Measurements from ENCODE around the gene EDIL3.
"Not testable (repeated sequence)": the region's sequence is repeated elsewhere in the genome, so short reads cannot be mapped to it uniquely, and the experiment has no call there.

EDIL3 gene

GRCh38 chr5:84160650-84161049 lies 224.0 kb downstream of the EDIL3 start:
- not testable (repeated sequence) for DNase-seq

- no peak for DNase-seq
Observed at GRCh38 chr5:84149094-84149493, 235.6 kb downstream of the EDIL3 start.

GRCh38 chr5:84148651-84149050 lies 236.0 kb downstream of the EDIL3 start:
- no peak for DNase-seq

- no peak for DNase-seq
Observed at GRCh38 chr5:84137541-84137940, 247.1 kb downstream of the EDIL3 start.

- DNase-seq = peak; percentile 13
Observed at GRCh38 chr5:84131372-84131771, 253.3 kb downstream of the EDIL3 start.

- no peak for DNase-seq
Observed at GRCh38 chr5:84130006-84130580, 254.6 kb downstream of the EDIL3 start.

GRCh38 chr5:84125216-84125615 lies 259.5 kb downstream of the EDIL3 start:
- DNase-seq = no peak

GRCh38 chr5:84119252-84119651 lies 265.4 kb downstream of the EDIL3 start:
- no peak for DNase-seq

GRCh38 chr5:84118551-84118950 lies 266.1 kb downstream of the EDIL3 start:
- no peak for DNase-seq

GRCh38 chr5:84115727-84116126 lies 269.0 kb downstream of the EDIL3 start:
- no peak for DNase-seq

GRCh38 chr5:84113246-84114105 lies 271.2 kb downstream of the EDIL3 start:
- peak; percentile 78 for DNase-seq

- DNase-seq = peak; percentile 2
Observed at GRCh38 chr5:84092738-84093137, 291.9 kb downstream of the EDIL3 start.

GRCh38 chr5:84091127-84091799 lies 293.4 kb downstream of the EDIL3 start:
- DNase-seq = peak; percentile 82

GRCh38 chr5:84088996-84089395 lies 295.7 kb downstream of the EDIL3 start:
- peak; percentile 81 for DNase-seq

GRCh38 chr5:84086511-84086910 lies 298.2 kb downstream of the EDIL3 start:
- DNase-seq = no peak

- DNase-seq = no peak
Observed at GRCh38 chr5:84085387-84086041, 299.2 kb downstream of the EDIL3 start.

- DNase-seq = peak; percentile 4
Observed at GRCh38 chr5:84080908-84081307, 303.8 kb downstream of the EDIL3 start.

- DNase-seq = no peak
Observed at GRCh38 chr5:84072339-84072738, 312.3 kb downstream of the EDIL3 start.

GRCh38 chr5:84069608-84070179 lies 315.0 kb downstream of the EDIL3 start:
- no peak for DNase-seq

- DNase-seq = no peak
Observed at GRCh38 chr5:84063041-84063440, 321.6 kb downstream of the EDIL3 start.

- DNase-seq = peak; percentile 79
Observed at GRCh38 chr5:84059672-84060071, 325.0 kb downstream of the EDIL3 start.

GRCh38 chr5:84058561-84058960 lies 326.1 kb downstream of the EDIL3 start:
- no peak for DNase-seq

GRCh38 chr5:84057211-84057610 lies 327.5 kb downstream of the EDIL3 start:
- no peak for DNase-seq
